GM18517 (cell line): ENCODE data around the gene ENHO.
A peak's percentile ranks its signal among the peaks of the same experiment; 100 is the strongest.

Experiments used
- ATAC-seq: cut with Tn5 transposase; IDR thresholded peaks from one replicate; pipeline ENCODE4 v1.9.1; 2021; ENCODE audit warnings: mild to moderate bottlenecking, moderate library complexity; ENCODE audit not compliant: unreplicated experiment

The ENHO gene

DNA sequence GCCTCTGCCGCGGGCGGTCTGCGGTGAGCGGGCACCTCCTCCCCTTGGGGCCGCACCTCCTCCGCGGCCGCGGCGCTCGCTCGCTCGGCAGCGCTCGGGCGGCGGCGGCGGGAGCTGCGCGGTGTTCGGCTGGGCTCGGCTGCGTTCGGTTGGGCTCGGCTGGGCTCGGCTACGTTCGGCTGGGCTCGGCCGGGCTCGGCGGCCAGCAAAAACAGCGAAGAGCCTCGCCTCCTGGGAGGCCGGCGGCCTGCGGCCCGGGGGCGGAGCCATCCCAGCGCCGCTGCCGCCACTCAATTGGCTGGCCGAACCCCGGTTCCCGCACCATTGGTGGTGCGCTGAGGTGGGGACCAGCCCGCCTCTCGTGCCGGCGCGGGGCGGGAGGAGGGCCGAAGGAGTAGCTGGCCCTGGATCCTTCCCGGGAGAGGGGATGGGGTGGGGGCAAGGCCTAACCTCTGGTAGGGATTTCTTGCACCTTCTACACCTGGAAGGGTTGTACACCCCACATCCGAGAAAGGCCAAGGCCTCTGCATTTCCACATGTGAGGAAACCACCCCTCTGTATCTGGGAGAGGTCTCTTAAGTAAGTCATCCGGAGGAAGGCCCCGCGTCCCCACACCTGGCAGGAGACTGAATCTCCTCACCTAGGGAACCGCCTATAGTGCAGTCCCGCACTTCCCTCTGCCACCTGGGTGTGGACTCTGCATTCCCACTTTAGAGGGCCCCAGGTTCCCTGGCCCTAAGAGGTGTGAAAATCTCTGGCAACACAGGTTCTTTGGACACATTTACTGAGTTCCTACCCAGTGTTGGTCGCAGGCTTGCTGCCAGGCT, at the start of gene ENHO:
Gene ENHO (minus strand): TSS at position 20 of the 827 bp plus-strand sequence. CDS start 1,295 bp downstream, outside the sequence.
- peak; percentile 77 for ATAC-seq

DNA sequence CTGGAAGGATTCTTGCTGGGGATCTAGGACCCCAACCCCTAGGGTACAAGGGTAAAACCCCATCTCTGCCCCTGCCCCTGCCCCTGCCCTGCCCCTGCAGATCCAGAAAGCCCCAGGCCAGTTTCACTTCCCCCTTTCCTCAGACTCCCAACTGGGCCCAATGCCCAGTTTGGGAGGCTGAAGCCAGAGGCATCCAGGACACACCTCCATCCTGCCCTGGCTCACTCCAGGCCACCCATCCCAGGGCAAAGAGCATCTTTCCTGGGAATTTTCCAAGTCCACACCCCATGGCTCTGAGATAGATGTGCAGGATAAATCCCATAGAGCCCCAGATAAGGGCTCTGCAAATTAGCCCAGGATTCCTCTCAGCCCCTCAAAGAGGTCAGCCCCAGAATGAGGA, 49.3 kb upstream of the ENHO start:
- no peak for ATAC-seq

DNA sequence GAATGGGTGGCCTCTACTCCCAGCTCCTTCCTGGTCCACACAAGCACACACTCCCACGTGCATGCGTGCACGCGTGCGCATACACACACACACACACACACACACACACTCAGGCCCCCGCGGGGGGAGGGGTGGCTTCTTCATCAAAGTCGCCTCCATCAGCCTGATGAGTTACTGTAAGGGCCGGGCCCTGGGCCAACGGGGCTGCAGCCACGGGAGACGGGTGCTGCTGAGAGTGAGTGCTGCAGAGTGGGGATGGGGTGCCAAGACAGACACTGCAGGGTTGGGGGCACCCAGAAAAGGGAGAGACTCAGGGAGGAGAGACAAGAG, 48.7 kb upstream of the ENHO start:
- no peak for ATAC-seq

DNA sequence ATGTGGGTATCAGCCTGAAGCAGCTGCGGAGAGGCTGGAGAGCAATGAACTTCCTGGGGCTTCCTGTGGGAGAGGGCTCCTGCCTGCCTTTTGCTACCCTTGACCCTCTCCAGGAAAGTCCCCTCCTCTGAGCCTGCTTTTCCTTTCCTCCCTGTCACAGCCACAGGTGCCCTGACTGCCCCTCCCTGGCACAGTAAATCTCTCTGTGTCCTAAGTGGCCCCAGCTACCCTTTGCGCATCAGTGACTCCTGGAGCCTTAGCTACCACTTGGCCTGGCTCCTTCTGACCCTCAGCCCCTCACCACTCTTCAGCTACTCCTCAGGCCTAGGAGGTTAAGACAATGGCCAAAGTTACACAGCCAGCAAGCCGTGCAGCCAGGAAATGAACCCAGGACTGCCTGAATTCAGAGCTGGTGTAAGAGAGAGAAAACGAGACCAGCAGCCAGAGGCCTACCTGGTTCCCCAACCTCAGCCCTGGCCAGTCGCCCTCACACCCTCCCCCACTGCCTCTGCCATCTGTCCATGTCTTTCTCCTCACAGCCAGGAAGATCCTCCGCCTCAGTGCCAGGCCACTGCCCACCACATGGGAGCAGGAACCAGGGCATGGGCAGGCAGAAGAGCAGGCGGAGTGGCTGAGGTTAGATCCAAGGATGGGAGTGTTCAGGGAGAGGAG, 48.2 kb upstream of the ENHO start:
- no peak for ATAC-seq

GRCh38 chr9:34570376-34570775, 47.6 kb upstream of the ENHO start:
- no peak for ATAC-seq

DNA sequence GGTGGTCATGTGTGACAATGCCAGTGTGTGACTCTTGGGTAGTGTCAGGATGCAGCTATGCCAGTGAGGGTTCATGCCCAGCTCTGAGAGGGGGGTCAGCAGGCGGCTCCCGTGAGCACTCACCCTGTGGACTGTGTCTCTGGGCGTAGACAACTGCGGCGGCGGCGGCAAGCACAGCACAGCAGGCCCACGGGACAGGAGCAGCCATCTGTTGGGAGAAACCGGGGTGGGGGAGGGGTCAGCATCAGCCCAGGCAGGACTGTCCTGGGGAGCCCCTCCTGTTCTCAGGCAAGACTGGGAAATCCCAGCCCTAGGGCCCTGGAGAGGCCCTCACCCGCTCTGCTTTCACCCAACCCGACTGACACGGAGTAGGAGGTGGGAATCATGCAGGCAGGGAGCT, 46.0 kb upstream of the ENHO start:
- no peak for ATAC-seq

- ATAC-seq, result no peak
These were observed 45.3 kb upstream of the ENHO start for GRCh38 chr9:34568133-34568532.

DNA sequence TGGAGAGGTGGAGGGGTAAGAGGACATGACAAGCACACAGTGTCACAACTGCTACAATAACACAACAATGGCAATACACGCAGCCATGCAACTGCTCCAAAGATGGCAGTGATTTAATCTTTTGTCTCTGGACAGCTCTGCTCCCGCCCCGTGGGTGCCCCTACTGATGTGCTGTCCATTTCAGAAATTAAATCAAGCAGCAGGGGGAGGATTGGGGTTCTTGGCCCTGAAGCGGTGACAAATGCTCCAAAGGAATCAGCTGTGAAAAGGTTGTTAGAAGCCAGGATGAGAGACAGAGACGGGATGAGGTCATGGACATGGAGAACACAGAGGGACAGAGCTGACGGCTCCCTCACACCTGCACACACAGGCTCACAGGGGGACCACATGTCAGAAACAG, 44.2 kb upstream of the ENHO start:
- ATAC-seq, result no peak

GRCh38 chr9:34566322-34566721, 43.5 kb upstream of the ENHO start:
- no peak for ATAC-seq

- ATAC-seq, result no peak
These were observed 43.1 kb upstream of the ENHO start for GRCh38 chr9:34565856-34566255.

- ATAC-seq, result no peak
These were observed 41.8 kb upstream of the ENHO start for GRCh38 chr9:34564617-34565016.

- ATAC-seq, result no peak
These were observed 40.5 kb upstream of the ENHO start for GRCh38 chr9:34563262-34563661.

- ATAC-seq, result no peak
These were observed 39.5 kb upstream of the ENHO start for GRCh38 chr9:34562135-34562745.

GRCh38 chr9:34560599-34561214, 37.9 kb upstream of the ENHO start:
- ATAC-seq, result no peak

DNA sequence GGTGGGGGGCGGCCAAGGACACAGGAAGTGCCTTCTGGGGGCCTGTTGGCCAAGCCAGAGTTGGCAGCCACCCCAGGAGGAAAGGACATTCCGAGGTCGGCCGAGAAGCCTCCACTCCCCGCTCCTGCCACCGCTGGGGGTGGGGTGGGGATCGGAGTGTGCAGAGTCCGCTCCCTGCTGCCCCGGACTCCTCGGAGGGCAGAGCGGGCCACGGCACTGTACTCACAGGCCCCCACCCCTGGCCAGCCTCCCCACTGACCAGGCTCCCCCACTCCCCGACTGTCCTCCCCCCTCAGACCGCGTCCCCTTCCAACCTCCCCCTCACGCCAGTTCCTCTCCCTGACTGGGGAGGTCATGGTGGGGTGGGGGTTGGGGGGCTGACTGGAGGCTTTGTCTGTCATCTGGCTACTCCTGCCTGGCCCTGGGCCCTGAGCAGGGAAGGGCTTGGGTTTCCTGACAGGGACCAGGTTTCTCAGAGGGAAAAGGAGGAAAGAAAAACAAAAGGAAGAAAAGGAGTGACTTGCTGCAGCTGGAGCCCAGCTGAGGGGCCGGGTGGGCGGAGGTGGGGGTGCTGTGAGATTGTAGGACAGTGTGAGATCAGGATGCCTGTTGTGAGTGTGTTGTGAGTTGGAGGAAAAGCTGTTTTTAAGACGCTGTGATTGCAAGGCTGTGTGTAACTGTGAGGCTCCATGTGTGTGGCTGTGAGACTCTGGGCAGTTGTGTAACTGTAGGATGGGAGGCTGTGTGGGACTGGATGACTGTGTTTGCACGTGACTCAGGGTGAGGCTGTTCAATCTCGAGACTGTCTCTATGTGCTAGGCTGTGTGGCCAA, 37.0 kb upstream of the ENHO start:
- no peak for ATAC-seq

DNA sequence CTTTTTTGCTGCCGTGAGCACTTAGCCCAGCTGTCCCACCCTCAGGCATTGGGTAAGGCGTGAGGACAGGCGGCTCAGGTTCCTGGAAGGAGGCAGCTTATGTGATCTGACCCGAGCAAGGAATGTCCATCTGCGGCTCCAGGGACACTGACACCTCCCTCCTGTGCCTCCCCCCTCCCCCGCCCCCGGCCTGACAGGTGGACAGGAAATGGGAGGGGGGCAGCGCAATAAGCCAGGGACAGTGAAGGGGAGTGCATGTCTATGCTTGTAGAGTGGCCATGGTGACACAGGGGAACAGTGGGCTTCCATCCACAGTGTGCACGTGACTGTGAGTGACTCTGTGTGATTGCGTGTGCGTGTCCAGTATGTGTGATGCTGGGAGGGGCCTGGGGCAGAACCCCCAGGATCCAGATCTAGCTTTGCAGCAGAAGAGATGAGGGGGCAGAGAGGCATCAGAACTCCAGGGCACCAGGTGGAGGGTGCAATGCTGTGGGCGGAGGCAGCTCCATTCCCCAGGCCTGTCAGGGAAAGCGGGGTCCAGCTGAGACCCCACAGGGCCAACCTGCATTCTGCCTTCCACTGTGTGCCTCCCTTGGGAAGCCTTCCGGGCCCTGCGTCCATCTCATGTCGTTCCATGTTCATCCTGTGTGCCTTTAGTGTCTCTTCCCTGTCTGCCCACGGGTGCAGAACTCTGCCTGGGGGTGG, 36.3 kb upstream of the ENHO start:
- ATAC-seq, result no peak

GRCh38 chr9:34558364-34558763, 35.6 kb upstream of the ENHO start:
- ATAC-seq, result no peak

- no peak for ATAC-seq
These were observed 34.9 kb upstream of the ENHO start for GRCh38 chr9:34557426-34558321.

DNA sequence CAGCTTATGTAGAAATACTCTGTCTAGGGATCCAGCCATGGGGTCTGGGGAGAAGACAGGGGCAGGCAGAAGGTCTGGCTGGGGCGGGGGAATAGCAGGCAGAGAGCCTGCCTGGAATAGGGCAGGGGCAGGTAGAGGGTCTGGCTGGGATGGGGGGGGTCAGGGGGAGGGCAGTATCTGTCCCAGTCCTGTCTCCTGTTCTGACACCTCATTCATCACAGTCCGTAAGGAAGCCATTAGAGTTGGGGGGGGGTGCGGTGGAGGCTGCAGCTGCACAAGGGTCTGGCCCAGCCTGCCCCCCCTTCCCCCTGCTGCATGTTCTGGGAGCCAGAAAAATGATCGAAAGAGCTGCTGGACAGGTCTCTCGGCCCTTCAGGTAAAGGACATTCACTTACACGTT, 34.2 kb upstream of the ENHO start:
- no peak for ATAC-seq
